Astrocyte of the cerebellum (primary cell): ENCODE results near the gene CTDSPL2.
A peak's percentile ranks its signal among the peaks of the same experiment; 100 is the strongest.

Experiments
- DNase-seq: peaks from one replicate; pipeline ENCODE4 v3.0.0-alpha.2; 2011; ENCODE audit warnings: low read depth
- H3K4me3 ChIP-seq: 2 replicates; pipeline ENCODE4 v1.5.1; 2011; ENCODE audit warnings: mild to moderate bottlenecking, low read depth, low read length, moderate library complexity
- in situ Hi-C: cut with HindIII; loops from 2 replicates; pipeline ENCODE4 v1.10.0; 2017; ENCODE audit warnings: low sequenced_read_pairs
- TF ChIP-seq, protein P1 (sequence below): IDR thresholded peaks from 2 replicates; pipeline ENCODE4 v1.5.1; 2012; ENCODE audit warnings: low read length, low read depth, moderate library complexity, mild to moderate bottlenecking; ENCODE audit errors: missing control alignments

The CTDSPL2 gene

DNA sequence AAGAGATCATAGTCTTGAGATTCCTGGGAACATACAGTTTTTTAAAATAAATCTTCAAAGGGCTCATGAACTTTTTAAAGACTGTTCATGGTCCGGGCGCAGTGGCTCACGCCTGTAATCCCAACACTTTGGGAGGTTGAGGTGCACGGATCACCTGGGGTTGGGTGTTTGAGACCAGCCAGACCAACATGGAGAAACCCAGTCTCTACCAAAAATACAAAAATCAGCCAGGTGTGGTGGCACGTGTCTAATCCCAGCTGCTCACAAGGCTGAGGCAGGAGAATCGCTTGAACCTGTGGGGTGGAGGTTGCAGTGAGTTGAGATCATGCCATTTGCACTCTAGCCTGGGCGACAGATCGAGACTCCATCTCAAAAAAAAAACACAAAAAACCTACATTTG, 68.1 kb downstream of the CTDSPL2 start:
- TF ChIP-seq, protein P1, sequence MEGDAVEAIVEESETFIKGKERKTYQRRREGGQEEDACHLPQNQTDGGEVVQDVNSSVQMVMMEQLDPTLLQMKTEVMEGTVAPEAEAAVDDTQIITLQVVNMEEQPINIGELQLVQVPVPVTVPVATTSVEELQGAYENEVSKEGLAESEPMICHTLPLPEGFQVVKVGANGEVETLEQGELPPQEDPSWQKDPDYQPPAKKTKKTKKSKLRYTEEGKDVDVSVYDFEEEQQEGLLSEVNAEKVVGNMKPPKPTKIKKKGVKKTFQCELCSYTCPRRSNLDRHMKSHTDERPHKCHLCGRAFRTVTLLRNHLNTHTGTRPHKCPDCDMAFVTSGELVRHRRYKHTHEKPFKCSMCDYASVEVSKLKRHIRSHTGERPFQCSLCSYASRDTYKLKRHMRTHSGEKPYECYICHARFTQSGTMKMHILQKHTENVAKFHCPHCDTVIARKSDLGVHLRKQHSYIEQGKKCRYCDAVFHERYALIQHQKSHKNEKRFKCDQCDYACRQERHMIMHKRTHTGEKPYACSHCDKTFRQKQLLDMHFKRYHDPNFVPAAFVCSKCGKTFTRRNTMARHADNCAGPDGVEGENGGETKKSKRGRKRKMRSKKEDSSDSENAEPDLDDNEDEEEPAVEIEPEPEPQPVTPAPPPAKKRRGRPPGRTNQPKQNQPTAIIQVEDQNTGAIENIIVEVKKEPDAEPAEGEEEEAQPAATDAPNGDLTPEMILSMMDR = no peak
- H3K4me3 ChIP-seq = no peak overlapping the region
- no peak for DNase-seq
- in situ Hi-C loops = loop anchor here (25.0 kb wide), 2 partner anchors 258 to 583 kb away; no protein-coding TSS in a partner anchor

DNA sequence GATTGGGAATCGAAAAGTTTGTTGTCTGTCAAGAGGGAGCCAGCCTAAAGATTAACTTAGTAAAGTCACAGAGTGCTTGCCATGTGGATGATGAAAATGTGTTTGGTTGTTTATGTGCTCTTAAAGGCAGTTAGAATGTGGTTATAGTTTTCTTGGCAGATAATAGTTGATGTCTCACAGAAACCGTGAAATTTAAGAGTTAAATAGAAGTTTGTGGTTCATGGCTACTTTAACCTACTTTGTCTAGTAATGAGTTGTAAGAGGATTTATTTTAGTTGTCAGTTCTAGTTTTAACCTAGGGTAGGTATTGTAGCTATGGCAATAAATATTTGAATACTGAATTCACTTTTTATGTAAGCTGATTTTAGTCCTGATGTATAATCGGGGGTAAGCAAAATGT, 73.1 kb downstream of the CTDSPL2 start:
- TF ChIP-seq, protein P1 = no peak
- in situ Hi-C loops = no loop called here
- peak; percentile 37 for DNase-seq
- H3K4me3 ChIP-seq = no peak overlapping the region

DNA sequence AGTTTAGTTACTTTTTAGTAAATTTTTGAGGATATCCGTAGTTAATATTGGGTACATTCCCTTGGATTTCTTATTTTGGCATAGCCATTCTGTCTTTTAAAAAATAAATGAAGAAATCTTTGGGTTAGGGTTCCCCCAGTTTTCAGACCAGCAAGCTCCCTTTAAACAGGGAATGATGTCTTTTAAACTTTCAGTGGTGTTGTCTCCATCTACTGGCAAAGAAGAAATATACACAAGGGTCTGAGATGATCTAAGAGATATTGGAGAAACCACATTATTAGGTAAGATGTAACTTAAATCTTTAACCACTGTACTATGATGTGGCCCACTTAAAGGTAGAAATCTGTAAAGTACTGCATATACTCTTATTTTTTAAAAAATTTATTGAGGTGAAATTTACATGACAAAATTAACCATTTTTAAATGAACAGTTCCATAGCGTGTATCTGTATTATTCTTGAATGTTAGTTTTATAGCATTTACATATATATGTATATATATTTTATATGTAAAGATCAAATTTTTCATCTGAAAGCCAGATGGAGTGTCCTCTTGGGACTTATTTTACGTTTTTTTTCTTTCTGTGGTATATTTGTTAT, 74.4 kb downstream of the CTDSPL2 start:
- in situ Hi-C loops = no loop called here

DNA sequence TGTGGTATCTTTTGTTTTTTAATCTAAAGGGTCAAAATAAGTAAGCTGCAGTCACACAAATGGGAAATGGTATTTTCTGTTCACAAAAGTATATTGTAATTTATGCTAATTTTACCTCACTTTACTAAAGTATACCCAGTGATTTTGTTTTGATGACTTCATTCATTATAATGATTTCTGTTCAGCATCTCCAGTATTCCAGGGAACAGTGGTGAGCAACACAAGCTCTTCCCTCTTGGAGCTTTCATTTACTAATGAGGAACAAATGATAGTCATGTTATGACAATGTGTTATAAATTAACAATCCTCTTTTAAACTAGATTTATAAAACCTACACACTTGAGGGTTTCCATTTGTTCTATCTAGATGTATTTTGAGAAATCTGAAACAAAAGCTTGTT, 89.0 kb downstream of the CTDSPL2 start:
- H3K4me3 ChIP-seq = no peak overlapping the region
- no peak for DNase-seq
- TF ChIP-seq, protein P1 = no peak
- in situ Hi-C loops = no loop called here

More for the DNA sequence above, 74.4 kb downstream of the CTDSPL2 start:
- DNase-seq = peak; percentile 24
- TF ChIP-seq, protein P1 = peak; percentile 54
- H3K4me3 ChIP-seq = no peak overlapping the region

DNA sequence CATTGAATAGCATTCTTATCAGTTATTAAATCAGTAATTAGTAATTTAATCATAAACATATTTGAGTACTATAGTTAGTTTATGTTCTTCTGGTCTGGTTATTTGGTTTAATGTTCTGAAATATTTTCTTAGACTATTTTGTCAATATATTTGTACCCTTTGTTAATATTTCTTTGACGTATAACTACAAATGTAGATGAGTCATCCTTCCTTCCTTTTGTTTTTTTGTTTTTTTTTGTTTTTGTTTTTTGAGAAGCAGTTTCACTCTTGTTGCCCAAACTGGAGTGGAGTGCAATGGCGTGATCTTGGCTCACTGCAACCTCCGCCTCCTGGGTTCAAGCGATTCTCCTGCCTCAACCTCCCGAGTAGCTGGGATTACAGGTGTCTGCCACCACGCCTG, 92.1 kb downstream of the CTDSPL2 start:
- in situ Hi-C loops = no loop called here
- no peak for DNase-seq

DNA sequence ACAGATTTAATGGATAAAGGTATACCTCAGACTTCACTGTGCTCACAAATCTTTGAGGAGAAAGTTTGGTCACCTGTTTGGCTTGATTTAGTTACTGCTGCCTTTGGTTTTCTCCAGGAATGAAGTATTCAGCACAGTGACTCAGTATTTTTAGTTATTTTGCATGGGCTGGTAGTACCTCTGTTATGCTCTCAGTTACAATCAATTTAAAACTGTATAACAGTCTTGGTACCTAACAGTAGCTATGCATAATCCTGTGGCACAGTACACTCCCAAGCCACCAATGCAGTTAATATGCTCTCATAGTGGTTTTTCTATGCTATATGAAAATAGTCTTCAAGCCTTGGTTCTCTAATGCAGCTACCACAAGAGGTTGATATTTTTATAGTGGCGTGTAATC, 97.6 kb downstream of the CTDSPL2 start:
- TF ChIP-seq, protein P1 = no peak
- in situ Hi-C loops = no loop called here
- DNase-seq = no peak
- no peak overlapping the region for H3K4me3 ChIP-seq

More for the DNA sequence above, 92.1 kb downstream of the CTDSPL2 start:
- TF ChIP-seq, protein P1 = no peak
- H3K4me3 ChIP-seq = no peak overlapping the region
